ENCODE results near the gene ABCA6. TPM values are rescaled to one million over a fixed set of nuclear protein-coding genes. Genes with fewer than 3 reads are reported as not detected.

Gene ABCA6
- total RNA-seq, 2 experiments from 2014 or later: not detected

- Mint-ChIP-seq H3K9me3 (ENCODE audit: low read depth) (peaks cover 12% of the 10 kb centered on the region), H3K27ac (no peak overlapping the region), H3K36me3 (ENCODE audit: low read depth) (peaks cover 1% of the 10 kb centered on the region), H3K4me1 (no peaks in the 10 kb centered on the region), H3K27me3 (peaks cover 8% of the 10 kb centered on the region), H3K4me3 (no peak overlapping the region)
- DNase-seq (no peak), ATAC-seq (no peak)
- ChIA-PET POLR2A (interaction anchor here (0.7 kb wide), 1 partner anchor 181 kb away, joined by 6 read pairs; no protein-coding TSS in a partner anchor), CTCF (no interaction called here)
- intact Hi-C loops (cut with DNase I, micrococcal nuclease): no loop called here
Observed at GRCh38 chr17:69056179-69056823, 85.4 kb downstream of the ABCA6 start.

GRCh38 chr17:69055334-69055733, 86.4 kb downstream of the ABCA6 start:
- peaks cover 1% of the 10 kb centered on the region for H3K36me3 Mint-ChIP-seq (ENCODE audit: low read depth)
- ChIA-PET POLR2A (interaction anchor here (0.7 kb wide), 1 partner anchor 182 kb away, joined by 6 read pairs; no protein-coding TSS in a partner anchor), CTCF (no interaction called here)
- DNase-seq (no peak), ATAC-seq (no peak)
- H3K4me3 Mint-ChIP-seq: no peak overlapping the region
- H3K27me3 Mint-ChIP-seq: peaks cover 8% of the 10 kb centered on the region
- no peaks in the 10 kb centered on the region for H3K4me1 Mint-ChIP-seq
- no peak overlapping the region for H3K27ac Mint-ChIP-seq
- intact Hi-C loops (cut with DNase I, micrococcal nuclease): no loop called here
- peaks cover 12% of the 10 kb centered on the region for H3K9me3 Mint-ChIP-seq (ENCODE audit: low read depth)

DNA sequence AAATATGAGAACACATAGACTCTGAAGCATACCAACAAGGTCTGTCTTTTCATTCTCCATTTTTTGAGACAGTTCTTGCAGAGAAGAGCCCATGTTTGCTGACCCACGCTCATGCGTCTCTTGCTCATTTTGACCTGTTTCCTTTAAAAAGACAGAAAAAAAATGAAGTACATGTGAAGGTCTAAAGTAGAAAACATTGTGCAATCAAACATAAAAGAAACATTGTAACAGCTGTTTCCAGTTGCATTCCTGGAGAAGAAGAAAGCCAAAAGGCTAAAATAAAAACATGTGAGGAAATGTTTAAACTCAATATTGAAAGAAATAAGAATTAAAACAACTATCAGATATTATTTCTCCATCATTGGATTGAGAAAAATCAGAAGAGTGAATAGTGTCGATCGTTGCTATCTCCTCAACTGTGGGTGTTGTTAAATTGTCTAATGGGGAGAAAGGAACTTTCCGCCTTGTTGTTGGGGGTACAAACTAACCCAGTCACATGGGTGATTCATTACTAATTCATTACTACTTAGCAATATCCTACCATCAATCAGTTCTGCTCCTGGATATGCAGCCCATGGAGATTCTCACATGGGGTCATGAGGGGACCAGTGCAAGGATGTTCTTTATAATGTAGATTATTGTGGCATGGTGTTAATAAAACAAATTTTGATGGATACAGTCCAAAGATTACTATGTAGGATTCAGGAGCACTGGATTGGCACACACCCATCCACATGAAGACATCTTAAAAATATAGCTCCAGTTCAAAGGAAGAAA, 90.5 kb downstream of the ABCA6 start:
- Mint-ChIP-seq H3K4me3 (no peak overlapping the region), H3K4me1 (peaks cover 4% of the 10 kb centered on the region), H3K27ac (no peak overlapping the region), H3K36me3 (ENCODE audit: low read depth) (peaks cover 1% of the 10 kb centered on the region), H3K9me3 (ENCODE audit: low read depth) (peaks cover 9% of the 10 kb centered on the region), H3K27me3 (peaks cover 7% of the 10 kb centered on the region)
- POLR2A ChIA-PET: no interaction called here
- CTCF ChIA-PET: no interaction called here
- DNase-seq (no peak), ATAC-seq (no peak)
- intact Hi-C loops (cut with DNase I, micrococcal nuclease): no loop called here

DNA sequence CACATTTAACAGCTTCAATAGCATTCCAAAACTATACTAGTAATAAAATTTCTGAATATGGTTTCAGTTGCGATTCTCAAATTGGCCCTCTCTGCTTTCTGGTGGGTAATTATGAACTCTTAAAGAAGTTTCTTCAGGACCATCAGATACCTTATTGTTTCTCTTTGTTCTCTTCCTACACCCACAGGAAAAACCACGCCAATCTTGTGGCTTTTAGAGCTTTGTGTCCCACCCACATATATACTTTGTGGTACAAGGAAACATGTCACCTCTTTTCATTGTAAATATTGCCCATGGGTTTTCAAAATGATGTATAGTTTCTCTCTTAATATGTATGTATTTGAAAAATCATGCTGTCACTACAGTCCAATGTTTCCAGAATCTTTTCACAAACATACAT, 93.1 kb downstream of the ABCA6 start:
- ChIA-PET POLR2A (no interaction called here), CTCF (no interaction called here)
- H3K27ac Mint-ChIP-seq: no peak overlapping the region
- H3K27me3 Mint-ChIP-seq: peaks cover 7% of the 10 kb centered on the region
- ATAC-seq (no peak), DNase-seq (no peak)
- intact Hi-C loops (cut with DNase I, micrococcal nuclease): no loop called here
- H3K36me3 Mint-ChIP-seq (ENCODE audit: low read depth): no peaks in the 10 kb centered on the region
- H3K9me3 Mint-ChIP-seq (ENCODE audit: low read depth): peaks cover 3% of the 10 kb centered on the region
- H3K4me3 Mint-ChIP-seq: no peak overlapping the region
- peaks cover 4% of the 10 kb centered on the region for H3K4me1 Mint-ChIP-seq

DNA sequence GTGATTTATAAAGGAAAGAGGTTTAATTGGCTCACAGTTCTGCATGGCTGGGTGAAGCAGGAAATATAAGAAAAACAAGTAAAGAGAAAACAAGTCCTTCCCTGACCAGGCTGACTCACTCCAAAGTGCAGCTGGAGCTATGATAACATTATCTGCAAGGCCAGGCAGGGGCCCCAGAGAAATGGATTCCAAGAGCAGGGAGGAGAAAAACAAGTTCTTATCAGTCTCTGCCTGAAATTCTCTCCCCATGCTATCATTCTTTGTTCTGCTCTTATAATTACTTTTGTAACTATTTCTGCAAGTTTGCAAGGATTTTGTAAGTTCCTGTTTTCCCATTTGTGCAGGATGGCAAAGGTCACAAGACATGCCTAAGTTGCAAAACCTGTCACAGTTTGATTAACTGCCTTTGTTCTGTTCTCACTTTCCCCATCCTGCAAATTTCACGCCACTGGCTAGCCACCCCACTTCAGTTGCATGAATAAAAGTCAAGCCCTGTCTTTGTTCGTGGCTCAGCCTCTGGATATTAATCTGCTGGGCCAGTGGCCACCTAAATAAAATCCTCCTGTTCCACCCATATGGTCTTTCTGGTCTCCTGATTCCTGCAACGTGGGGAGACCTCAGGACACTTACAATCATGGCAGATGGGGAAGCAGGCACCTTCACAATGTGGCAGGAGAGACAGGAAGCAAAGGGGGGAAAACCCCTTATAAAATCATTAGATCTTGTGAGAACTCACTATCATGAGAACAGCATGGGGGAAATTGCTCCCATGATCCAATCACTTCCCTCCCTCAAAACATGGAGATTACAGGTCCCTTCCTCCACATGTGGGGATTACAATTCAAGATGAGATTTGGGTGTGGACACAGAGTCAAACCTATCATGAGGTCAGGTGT, 94.1 kb downstream of the ABCA6 start:
- H3K36me3 Mint-ChIP-seq (ENCODE audit: low read depth): no peaks in the 10 kb centered on the region
- no peaks in the 10 kb centered on the region for H3K9me3 Mint-ChIP-seq (ENCODE audit: low read depth)
- peaks cover 7% of the 10 kb centered on the region for H3K27me3 Mint-ChIP-seq
- peaks cover 4% of the 10 kb centered on the region for H3K4me1 Mint-ChIP-seq
- no peak overlapping the region for H3K4me3 Mint-ChIP-seq
- CTCF ChIA-PET: no interaction called here
- POLR2A ChIA-PET: no interaction called here
- no peak for DNase-seq
- ATAC-seq: no peak
- no peak overlapping the region for H3K27ac Mint-ChIP-seq
- intact Hi-C loops (cut with DNase I, micrococcal nuclease): no loop called here

DNA sequence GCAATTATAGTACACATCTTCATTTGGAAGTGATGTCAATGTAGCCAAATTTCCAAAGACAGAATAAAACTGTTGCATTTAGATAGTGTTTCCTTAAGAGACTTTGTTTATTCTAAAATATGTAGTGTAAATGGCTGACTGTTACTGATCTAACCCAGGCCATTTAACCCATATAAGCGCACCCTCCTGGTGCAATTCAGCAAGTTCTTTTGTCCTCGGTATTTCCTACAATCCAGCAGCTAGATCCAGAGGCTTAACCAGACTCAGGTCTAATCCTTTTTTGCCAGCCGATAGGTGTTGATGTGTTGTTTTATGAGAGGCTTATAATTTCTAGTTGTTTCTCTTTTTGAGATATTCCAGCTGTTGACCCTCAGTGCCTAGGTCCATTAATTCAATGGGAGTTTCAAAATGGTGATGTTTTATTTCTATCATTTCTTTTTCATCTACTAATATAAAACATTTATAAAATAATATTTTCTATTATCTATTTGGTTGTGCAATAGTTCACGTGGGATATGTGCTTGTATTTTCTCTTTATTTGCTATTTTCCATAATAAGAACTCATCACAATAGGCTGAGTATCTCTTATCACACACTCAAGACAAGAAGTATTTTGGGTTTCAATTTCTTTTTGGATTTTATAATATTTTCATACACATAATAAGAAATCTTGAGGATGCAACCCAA, 95.4 kb downstream of the ABCA6 start:
- ATAC-seq: no peak
- Mint-ChIP-seq H3K9me3 (ENCODE audit: low read depth) (no peaks in the 10 kb centered on the region), H3K4me3 (no peak overlapping the region), H3K4me1 (peaks cover 4% of the 10 kb centered on the region), H3K27me3 (peaks cover 2% of the 10 kb centered on the region), H3K27ac (no peak overlapping the region), H3K36me3 (ENCODE audit: low read depth) (no peaks in the 10 kb centered on the region)
- ChIA-PET POLR2A (no interaction called here), CTCF (no interaction called here)
- no peak for DNase-seq
- intact Hi-C loops (cut with DNase I, micrococcal nuclease): no loop called here

- CTCF ChIA-PET: no interaction called here
- POLR2A ChIA-PET: no interaction called here
- Mint-ChIP-seq H3K4me3 (no peak overlapping the region), H3K27me3 (peaks cover 1% of the 10 kb centered on the region), H3K36me3 (ENCODE audit: low read depth) (no peaks in the 10 kb centered on the region), H3K9me3 (ENCODE audit: low read depth) (no peaks in the 10 kb centered on the region), H3K27ac (no peak overlapping the region), H3K4me1 (peaks cover 4% of the 10 kb centered on the region)
- ATAC-seq (no peak), DNase-seq (no peak)
- intact Hi-C loops (cut with DNase I, micrococcal nuclease): no loop called here
Observed at GRCh38 chr17:69045646-69046045, 96.0 kb downstream of the ABCA6 start.

- DNase-seq (no peak), ATAC-seq (no peak)
- POLR2A ChIA-PET: no interaction called here
- intact Hi-C loops (cut with DNase I, micrococcal nuclease): no loop called here
- Mint-ChIP-seq H3K27me3 (peaks cover 1% of the 10 kb centered on the region), H3K27ac (no peak overlapping the region), H3K36me3 (ENCODE audit: low read depth) (no peaks in the 10 kb centered on the region), H3K9me3 (ENCODE audit: low read depth) (no peaks in the 10 kb centered on the region), H3K4me1 (peaks cover 4% of the 10 kb centered on the region), H3K4me3 (no peak overlapping the region)
- CTCF ChIA-PET: no interaction called here
Observed at GRCh38 chr17:69044371-69044770, 97.3 kb downstream of the ABCA6 start.

DNA sequence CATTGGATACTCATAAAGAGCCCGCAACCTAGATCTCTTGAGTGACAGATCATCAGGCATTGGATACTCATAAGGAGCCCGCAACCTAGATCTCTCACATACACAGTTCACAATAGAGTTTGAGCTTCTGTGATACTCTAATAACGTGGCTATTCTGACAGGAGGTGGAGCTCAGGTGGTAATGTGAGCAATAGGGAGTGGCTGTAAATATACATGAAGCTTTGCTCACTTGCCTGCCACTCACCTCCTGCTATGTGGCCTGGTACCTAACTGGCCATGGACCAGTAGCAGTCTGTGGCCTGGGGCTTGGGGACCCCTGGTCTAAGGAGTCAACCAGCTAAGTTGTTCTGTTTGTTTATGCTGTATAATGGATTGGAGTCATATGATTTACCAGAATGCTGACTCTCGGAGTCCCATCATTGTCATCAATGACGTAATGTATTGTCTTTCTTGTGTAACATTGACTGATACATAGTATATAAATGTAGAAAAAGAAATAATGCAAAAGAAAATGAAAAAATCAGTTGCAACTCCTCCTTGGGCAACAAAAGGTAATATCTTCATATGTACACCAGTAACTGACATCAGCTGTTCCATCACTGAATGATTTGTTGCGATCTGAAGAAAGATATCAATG, 98.5 kb downstream of the ABCA6 start:
- POLR2A ChIA-PET: no interaction called here
- DNase-seq: no peak
- H3K36me3 Mint-ChIP-seq (ENCODE audit: low read depth): no peaks in the 10 kb centered on the region
- no peaks in the 10 kb centered on the region for H3K4me1 Mint-ChIP-seq
- intact Hi-C loops (cut with DNase I, micrococcal nuclease): no loop called here
- CTCF ChIA-PET: no interaction called here
- H3K27ac Mint-ChIP-seq: no peak overlapping the region
- ATAC-seq: no peak
- H3K27me3 Mint-ChIP-seq: peaks cover 1% of the 10 kb centered on the region
- no peaks in the 10 kb centered on the region for H3K9me3 Mint-ChIP-seq (ENCODE audit: low read depth)
- H3K4me3 Mint-ChIP-seq: no peak overlapping the region

DNA sequence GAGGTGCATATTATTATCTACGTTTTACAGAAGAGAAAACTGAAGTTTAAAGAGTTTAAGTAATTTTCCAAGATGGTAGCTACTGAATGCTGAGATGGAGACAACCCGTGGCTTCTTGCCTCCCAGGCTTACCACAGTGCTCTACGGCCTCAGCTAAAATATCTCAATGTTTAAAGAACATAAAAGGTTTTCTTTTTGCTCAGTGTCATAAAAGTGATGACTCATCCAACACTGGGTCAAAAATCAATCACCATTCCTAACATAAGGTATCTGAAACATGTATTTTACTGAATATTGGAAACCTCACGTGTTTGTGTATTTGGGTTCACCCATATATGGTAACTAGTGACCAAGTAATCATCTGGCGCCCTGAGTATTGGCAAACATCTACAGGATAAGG, 99.4 kb downstream of the ABCA6 start:
- H3K4me3 Mint-ChIP-seq: no peak overlapping the region
- POLR2A ChIA-PET: no interaction called here
- DNase-seq (no peak), ATAC-seq (no peak)
- H3K36me3 Mint-ChIP-seq (ENCODE audit: low read depth): no peaks in the 10 kb centered on the region
- H3K27ac Mint-ChIP-seq: no peak overlapping the region
- H3K4me1 Mint-ChIP-seq: no peaks in the 10 kb centered on the region
- CTCF ChIA-PET: no interaction called here
- H3K27me3 Mint-ChIP-seq: no peaks in the 10 kb centered on the region
- H3K9me3 Mint-ChIP-seq (ENCODE audit: low read depth): peaks cover 2% of the 10 kb centered on the region
- intact Hi-C loops (cut with DNase I, micrococcal nuclease): no loop called here

DNA sequence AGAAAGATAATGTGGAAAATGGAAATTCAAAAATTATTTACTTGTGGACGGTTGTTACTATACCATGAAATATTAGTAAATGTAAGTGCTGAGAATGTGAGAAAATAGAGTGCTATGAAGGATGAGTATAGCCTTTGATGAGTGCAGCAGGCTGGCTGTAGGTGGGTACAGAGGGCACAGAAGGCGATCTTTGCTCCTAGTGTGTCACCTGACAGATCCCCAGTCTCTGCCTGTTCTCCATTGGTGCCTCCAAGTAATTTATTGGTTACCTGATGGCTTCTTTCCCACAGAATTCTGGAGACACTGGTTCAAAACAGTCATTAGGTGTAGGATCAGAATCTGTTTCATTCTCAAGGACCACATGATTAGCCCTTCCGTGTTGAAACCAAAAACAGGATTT, 109.9 kb downstream of the ABCA6 start:
- Mint-ChIP-seq H3K9me3 (ENCODE audit: low read depth) (no peaks in the 10 kb centered on the region), H3K4me3 (no peak overlapping the region), H3K36me3 (ENCODE audit: low read depth) (no peaks in the 10 kb centered on the region), H3K4me1 (no peaks in the 10 kb centered on the region), H3K27ac (no peak overlapping the region), H3K27me3 (no peaks in the 10 kb centered on the region)
- intact Hi-C loops (cut with DNase I, micrococcal nuclease): no loop called here
- DNase-seq: no peak
- ChIA-PET CTCF (no interaction called here), POLR2A (no interaction called here)
- no peak for ATAC-seq
